HEK293 (cell line): ENCODE results near the gene SH3BGRL.

Experiments
- CTCF ChIP-seq: fragments of 450-650 bp; formaldehyde crosslinking; IDR thresholded peaks from 2 replicates; pipeline ENCODE4 v1.5.1; 2016; ENCODE audit warnings: missing biosample characterization, missing genetic modification characterization
- SP3 ChIP-seq: fragments of 450-650 bp; formaldehyde crosslinking; IDR thresholded peaks from 2 replicates; pipeline ENCODE4 v1.5.1; 2016; ENCODE audit warnings: missing biosample characterization, missing genetic modification characterization
- ZNF138 ChIP-seq: fragments of 450-650 bp; formaldehyde crosslinking; IDR thresholded peaks from 2 replicates; pipeline ENCODE4 v1.5.1; 2016; ENCODE audit warnings: missing biosample characterization, missing genetic modification characterization, borderline replicate concordance
- ZNF146 ChIP-seq: fragments of 450-650 bp; formaldehyde crosslinking; IDR thresholded peaks from 2 replicates; pipeline ENCODE4 v1.5.1; 2016; ENCODE audit warnings: missing biosample characterization, missing genetic modification characterization
- ZNF174 ChIP-seq: fragments of 450-650 bp; formaldehyde crosslinking; IDR thresholded peaks from 2 replicates; pipeline ENCODE4 v1.5.0; 2017; ENCODE audit warnings: missing biosample characterization, mild to moderate bottlenecking, missing genetic modification characterization
- ZNF23 ChIP-seq: fragments of 450-650 bp; formaldehyde crosslinking; IDR thresholded peaks from 2 replicates; pipeline ENCODE4 v1.5.1; 2016; ENCODE audit warnings: missing biosample characterization, missing genetic modification characterization, borderline replicate concordance
- ZNF510 ChIP-seq: fragments of 450-650 bp; formaldehyde crosslinking; IDR thresholded peaks from 2 replicates; pipeline ENCODE4 v1.5.1; 2018; ENCODE audit warnings: mild to moderate bottlenecking, missing genetic modification characterization, missing biosample characterization; ENCODE audit not compliant: insufficient replicate concordance
- ZNF558 ChIP-seq: fragments of 450-650 bp; formaldehyde crosslinking; IDR thresholded peaks from 2 replicates; pipeline ENCODE4 v1.5.1; 2016; ENCODE audit warnings: missing biosample characterization, missing genetic modification characterization
- ZNF561 ChIP-seq: fragments of 450-650 bp; IDR thresholded peaks from 2 replicates; pipeline ENCODE4 v1.5.1; 2018; ENCODE audit warnings: missing biosample characterization, missing genetic modification characterization, borderline replicate concordance
- ZNF792 ChIP-seq: fragments of 450-650 bp; formaldehyde crosslinking; IDR thresholded peaks from 2 replicates; pipeline ENCODE4 v1.5.1; 2016; ENCODE audit warnings: missing biosample characterization, missing genetic modification characterization
- TF ChIP-seq, protein P1 (sequence below): fragments of 450-650 bp; formaldehyde crosslinking; IDR thresholded peaks from 2 replicates; pipeline ENCODE4 v1.5.1; 2016; ENCODE audit warnings: missing biosample characterization, missing genetic modification characterization
- TF ChIP-seq, protein P2 (sequence below): fragments of 450-650 bp; formaldehyde crosslinking; IDR thresholded peaks from 2 replicates; pipeline ENCODE4 v1.5.1; 2016; ENCODE audit warnings: missing biosample characterization, missing genetic modification characterization
- TF ChIP-seq, protein P3 (sequence below): fragments of 450-650 bp; formaldehyde crosslinking; optimal IDR thresholded peaks from 2 replicates; pipeline ENCODE3; 2016; ENCODE audit warnings: missing biosample characterization, mild to moderate bottlenecking, missing genetic modification characterization

DNA sequence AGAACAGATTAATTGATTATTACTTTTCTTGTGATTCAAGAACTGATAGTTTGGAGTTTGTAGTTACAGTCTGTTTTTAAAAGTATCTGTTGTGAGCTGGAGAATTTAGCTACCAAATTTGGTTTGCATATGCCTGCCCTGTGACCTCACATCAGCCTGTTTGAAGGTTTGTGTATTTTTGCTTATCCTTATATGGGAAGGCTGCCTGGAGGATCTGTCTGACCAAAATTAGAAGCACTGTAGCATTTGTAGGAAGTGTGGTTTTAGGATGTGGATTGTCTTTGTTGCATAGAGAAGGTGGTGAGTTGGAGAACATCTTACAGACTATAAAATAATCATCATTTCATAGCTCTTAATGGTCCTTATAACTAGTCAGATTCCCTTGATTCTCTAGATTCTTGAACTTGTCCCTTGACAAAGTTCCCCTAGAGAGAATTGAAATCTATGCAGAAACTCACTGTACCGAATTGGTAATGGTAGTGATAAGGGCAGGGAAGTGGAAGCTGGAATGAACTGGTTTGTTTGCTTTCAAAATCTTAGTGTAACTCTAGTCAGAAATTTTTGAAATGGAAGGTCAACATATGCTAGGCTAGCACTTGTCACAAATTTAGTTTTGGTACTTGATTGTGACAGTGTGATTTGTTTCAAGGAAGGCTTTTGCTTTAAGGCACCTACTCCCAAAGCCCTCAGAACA is 57.3 kb downstream of the SH3BGRL start:
- TF ChIP-seq, protein P1, sequence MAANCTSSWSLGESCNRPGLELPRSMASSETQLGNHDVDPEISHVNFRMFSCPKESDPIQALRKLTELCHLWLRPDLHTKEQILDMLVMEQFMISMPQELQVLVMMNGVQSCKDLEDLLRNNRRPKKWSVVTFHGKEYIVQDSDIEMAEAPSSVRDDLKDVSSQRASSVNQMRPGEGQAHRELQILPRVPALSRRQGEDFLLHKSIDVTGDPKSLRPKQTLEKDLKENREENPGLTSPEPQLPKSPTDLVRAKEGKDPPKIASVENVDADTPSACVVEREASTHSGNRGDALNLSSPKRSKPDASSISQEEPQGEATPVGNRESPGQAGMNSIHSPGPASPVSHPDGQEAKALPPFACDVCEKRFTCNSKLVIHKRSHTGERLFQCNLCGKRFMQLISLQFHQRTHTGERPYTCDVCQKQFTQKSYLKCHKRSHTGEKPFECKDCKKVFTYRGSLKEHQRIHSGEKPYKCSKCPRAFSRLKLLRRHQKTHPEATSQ (tag by site-specific recombination), result no peak
- TF ChIP-seq SP3 (tag by site-specific recombination) (no peak), ZNF792 (tag by site-specific recombination) (no peak), ZNF146 (tag by site-specific recombination) (no peak), ZNF510 (no peak), CTCF (tag by site-specific recombination) (no peak), ZNF138 (tag by site-specific recombination) (no peak), ZNF561 (tag by site-specific recombination) (no peak), ZNF174 (tag by site-specific recombination) (no peak), ZNF558 (no peak), ZNF23 (tag by site-specific recombination) (no peak)
- TF ChIP-seq, protein P2, sequence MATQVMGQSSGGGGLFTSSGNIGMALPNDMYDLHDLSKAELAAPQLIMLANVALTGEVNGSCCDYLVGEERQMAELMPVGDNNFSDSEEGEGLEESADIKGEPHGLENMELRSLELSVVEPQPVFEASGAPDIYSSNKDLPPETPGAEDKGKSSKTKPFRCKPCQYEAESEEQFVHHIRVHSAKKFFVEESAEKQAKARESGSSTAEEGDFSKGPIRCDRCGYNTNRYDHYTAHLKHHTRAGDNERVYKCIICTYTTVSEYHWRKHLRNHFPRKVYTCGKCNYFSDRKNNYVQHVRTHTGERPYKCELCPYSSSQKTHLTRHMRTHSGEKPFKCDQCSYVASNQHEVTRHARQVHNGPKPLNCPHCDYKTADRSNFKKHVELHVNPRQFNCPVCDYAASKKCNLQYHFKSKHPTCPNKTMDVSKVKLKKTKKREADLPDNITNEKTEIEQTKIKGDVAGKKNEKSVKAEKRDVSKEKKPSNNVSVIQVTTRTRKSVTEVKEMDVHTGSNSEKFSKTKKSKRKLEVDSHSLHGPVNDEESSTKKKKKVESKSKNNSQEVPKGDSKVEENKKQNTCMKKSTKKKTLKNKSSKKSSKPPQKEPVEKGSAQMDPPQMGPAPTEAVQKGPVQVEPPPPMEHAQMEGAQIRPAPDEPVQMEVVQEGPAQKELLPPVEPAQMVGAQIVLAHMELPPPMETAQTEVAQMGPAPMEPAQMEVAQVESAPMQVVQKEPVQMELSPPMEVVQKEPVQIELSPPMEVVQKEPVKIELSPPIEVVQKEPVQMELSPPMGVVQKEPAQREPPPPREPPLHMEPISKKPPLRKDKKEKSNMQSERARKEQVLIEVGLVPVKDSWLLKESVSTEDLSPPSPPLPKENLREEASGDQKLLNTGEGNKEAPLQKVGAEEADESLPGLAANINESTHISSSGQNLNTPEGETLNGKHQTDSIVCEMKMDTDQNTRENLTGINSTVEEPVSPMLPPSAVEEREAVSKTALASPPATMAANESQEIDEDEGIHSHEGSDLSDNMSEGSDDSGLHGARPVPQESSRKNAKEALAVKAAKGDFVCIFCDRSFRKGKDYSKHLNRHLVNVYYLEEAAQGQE (tag by site-specific recombination), result no peak
- TF ChIP-seq, protein P3, sequence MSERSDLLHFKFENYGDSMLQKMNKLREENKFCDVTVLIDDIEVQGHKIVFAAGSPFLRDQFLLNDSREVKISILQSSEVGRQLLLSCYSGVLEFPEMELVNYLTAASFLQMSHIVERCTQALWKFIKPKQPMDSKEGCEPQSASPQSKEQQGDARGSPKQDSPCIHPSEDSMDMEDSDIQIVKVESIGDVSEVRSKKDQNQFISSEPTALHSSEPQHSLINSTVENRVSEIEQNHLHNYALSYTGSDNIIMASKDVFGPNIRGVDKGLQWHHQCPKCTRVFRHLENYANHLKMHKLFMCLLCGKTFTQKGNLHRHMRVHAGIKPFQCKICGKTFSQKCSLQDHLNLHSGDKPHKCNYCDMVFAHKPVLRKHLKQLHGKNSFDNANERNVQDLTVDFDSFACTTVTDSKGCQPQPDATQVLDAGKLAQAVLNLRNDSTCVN (tag by site-specific recombination), result no peak
